HG03103 (cell line): ENCODE results near the gene FETUB.

Experiments
- ATAC-seq: cut with Tn5 transposase; IDR thresholded peaks from one replicate; pipeline ENCODE4 v1.9.1; 2021; ENCODE audit warnings: low read depth; ENCODE audit not compliant: unreplicated experiment

Gene FETUB

DNA sequence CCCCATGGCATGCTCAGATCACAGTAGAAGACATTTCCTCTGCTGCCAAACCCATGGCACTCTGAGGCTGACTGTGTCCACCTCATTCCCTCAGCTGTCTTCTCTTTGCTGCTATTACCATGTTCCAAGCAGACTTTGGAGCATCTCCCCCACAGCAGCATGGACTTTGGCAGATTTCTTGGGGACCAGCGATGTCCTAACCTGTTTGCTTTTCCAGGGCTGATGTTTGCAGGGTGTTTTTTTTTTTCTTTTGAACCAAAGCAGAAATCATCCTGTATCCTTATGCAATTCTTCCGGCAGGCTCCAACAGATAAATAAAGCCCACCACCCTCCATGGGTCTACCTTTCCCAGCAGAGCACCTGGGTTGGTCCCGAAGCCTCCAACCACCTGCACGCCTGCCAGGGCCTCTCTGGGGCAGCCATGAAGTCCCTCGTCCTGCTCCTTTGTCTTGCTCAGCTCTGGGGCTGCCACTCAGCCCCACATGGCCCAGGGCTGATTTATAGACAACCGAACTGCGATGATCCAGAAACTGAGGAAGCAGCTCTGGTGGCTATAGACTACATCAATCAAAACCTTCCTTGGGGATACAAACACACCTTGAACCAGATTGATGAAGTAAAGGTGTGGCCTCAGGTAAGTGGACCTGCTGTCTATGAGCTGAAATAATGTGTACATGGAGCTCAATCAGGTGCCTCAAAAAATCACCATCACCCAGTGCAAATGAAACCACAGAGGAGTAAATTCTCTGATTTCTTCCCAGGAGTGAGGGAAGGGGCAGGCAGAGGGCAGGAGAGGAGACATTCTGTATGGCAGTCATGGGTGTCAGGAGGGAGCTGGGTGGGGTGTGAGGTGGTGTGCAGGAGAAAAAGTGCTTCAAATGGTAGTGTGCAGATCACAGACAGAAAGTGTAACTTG lies 27.2 kb upstream of the FETUB start, which contains the start of gene AHSG:
Gene AHSG, plus strand, starts transcription at position 340 of the 916 bp plus-strand sequence. Its CDS starts 82 bp downstream, at position 422.
- ATAC-seq: no peak

GRCh38 chr3:186613637-186614265 lies 26.4 kb upstream of the FETUB start:
- ATAC-seq: no peak

- no peak for ATAC-seq
These were observed 26.0 kb upstream of the FETUB start for GRCh38 chr3:186614266-186614596.

DNA sequence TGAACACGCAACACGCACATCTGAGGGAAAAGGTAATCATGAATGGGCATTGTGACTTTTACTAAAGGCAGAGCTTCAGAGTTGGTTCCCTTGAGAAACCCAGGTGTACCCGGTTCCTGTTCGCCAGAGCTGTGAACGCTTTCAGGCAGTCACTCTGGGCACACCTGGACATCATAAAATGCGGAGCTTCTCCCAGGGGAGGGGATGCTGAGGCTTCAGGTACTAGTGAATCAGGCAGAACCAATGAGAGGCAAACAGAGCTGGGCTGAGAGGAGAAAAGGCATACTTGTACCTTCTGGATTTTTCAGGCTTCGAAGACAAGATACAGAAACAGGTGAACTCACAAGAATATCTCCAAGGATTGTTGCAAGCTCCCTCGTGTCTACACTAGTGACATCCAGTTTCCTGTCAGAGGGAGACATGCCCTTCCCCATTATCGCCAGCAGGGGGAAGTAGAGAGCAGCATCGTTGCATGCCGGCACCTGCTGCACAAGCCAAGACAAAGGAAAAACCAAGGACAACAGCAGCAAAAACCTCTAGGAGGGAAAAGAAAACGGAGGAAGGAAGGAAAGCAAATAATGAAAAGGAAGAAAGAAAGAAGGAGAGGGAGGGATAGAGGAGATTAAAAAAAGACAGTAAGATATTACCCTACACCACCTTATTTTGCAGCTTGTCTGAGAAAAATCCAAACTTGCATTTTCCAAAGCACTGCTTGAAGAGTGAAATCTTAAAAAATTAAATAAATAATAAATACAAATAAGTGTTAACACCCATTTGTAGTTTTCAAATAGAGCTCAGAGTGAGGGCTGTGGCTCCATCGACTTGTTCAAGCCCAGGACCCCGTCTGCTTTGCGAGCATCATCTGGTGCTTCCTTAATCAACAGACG lies 25.4 kb upstream of the FETUB start:
- ATAC-seq: no peak

GRCh38 chr3:186616299-186616617 lies 23.9 kb upstream of the FETUB start:
- no peak for ATAC-seq

DNA sequence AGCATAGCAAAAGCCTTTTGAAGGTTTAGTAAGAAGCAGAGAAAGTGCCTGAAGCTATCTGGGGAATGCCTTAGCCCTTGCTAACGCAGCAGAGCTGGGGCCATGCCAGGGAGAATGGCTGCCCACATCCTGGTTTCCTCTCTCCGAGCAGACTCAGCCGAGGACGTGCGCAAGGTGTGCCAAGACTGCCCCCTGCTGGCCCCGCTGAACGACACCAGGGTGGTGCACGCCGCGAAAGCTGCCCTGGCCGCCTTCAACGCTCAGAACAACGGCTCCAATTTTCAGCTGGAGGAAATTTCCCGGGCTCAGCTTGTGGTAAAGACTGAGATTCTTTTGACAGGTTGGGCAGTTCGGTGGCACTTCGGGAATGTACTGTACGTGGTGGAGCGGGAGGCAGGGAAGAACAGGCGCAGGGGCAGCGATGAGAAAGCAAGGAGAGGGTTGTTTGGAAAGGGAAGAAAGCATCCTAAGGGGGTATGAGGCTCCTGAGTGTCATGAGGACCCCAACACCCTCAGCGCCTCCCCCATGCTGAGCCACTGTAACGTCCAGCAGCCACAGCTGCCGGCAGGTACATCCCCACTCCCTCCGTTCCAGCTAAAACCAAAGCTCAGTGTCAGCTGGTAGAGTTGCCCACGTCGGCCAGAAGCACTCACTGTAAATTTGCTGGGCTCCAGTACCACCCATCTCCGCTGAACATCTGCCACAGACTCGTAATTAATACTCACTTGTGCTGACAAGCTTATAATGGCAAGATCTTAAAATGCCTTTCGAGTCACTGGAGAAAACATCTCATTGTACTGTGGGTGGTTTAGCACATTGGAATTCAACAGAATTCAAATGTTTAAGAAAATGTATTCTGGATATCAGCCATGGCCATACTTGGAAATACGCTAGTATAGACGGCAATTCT lies 22.9 kb upstream of the FETUB start:
- peak; percentile 96 for ATAC-seq

- ATAC-seq: no peak
These were observed 21.8 kb upstream of the FETUB start for GRCh38 chr3:186618318-186618938.

DNA sequence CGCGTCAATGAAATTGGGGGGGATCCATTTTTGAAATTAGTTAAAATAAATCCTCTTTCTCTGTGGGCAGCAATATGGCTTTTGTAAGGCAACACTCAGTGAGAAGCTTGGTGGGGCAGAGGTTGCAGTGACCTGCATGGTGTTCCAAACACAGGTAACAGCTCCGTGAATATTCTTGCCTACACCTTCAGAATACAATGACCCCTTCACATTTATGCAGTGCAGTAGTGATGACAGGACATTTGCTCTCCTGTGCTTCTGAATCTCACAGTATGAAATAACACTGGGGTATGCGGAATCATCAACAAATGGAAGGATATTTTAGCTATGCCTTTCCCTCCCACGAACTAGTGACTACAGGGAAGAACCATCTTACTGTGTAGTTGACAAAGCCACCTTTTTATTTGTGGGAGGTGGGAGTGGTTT lies 20.4 kb upstream of the FETUB start:
- ATAC-seq: no peak

GRCh38 chr3:186620213-186621092 lies 19.7 kb upstream of the FETUB start:
- no peak for ATAC-seq

GRCh38 chr3:186621894-186622650 lies 18.1 kb upstream of the FETUB start:
- no peak for ATAC-seq

DNA sequence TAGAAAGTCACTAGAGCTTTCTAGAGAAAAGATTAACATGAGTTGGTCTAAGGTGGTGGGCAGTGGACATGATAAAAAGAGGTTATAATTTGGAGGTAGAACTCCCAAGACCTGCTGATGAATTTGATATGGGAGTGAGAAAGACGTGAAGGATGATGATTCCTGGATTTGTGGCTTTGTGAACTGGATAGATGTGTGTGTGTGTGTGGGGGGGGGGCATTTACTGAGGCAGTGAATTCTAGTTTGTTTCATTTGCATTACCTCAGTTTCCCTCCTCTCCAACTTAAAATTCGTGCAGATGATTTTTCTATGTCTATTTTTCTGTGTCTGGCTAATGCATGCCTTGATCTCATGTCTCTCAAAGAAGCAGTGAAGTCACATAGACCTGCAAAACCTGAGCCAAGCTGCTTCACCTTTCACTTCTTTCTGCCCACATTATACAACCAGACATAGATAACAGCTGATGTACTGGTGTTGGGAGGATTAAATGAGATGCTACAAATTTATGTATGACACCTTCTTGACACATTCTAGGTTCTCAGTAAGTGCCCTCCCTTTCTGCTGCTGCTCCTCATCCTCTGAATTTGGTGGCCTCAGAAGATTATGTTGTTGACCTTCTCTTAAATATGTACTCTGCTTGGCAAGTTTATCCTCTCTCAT lies 17.4 kb upstream of the FETUB start:
- ATAC-seq: no peak

DNA sequence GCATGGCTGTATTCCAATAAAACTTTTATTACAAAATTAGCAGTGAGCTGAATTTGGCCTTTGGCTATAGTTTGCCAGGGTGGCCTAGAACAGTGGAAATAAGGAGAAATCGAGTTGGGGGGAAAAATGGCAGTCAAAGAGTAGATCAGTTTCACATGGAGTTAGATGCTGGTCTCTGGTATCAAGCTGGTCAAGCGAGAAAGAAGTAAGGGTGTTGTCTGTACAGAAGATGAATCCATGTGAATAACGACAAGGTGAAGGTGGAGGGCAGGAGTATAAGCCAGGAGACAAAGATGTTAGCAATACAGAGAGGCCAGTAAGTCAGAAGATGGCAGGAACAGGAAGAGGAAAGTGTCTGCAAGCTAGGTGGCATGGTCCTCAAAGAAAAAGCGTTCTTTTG lies 15.6 kb upstream of the FETUB start:
- ATAC-seq: no peak

DNA sequence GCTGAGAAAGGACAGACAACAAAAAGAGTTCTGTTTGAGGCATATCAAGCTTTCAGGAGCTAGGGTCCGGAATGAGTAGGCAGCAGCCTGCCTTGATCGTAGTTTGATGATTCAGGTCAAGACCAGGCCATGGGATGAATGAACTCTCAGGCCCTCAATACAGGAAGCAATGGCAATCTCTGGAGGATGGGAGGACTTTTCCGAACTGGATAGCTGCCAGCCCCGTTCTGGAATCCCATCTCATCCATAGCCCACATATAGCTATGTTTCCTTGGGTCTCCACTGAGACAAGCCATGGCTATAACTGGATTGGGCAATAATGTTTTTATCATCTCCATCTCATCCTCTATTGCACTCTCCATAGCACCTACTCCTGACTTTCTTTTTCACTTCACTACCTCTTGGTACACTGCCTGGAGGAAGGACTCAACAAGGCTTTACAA lies 14.6 kb upstream of the FETUB start:
- ATAC-seq: no peak

- no peak for ATAC-seq
These were observed 13.8 kb upstream of the FETUB start for GRCh38 chr3:186626254-186626847.

- no peak for ATAC-seq
These were observed 12.3 kb upstream of the FETUB start for GRCh38 chr3:186627852-186628414.

DNA sequence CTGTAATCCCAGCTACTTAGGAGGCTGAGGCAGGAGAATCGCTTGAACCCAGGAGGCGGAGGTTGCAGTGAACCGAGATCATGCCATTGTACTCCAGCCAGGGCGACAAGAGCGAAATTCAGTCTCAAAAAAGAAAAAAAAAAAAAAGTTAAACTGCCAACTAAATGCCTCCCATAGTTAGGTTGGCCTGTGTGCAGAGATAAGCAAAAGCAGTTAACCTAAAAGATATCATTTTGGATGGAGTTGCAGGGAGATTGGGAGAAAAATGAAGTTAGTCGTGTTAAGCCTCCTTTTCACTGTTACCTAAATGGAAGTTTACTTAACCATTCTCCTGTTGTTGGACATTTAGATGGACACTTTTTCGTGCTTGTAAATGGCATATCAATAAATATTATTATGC lies 11.4 kb upstream of the FETUB start:
- no peak for ATAC-seq
